Measurements from ENCODE around the gene AP3B1. TPM values are rescaled to one million over a fixed set of nuclear protein-coding genes. Genes with fewer than 3 reads are reported as not detected.

AP3B1 gene
- total RNA-seq, 6 donors from 2014 or later: 25.7 to 66.9 (median 37.8) TPM

DNA sequence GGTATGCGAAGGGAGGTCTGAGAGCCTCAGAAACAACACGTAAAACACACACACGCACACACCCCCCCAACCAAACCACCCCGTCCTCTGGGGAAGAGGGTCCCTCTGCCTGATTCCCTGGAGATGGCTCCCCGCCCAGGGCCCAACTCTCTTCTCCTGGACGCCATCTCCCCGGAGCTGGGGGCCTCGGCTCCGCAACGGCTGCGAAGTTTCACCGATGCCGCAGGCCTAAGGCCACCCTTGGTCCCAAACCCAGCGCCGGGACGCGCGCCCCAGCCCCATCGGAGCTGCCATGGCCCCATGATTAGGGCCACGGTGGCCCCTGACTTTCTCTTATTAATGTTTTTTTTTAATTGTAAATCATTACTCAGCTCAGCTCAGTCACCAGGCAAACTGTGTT is 337.0 kb downstream of the AP3B1 start:
- Histone ChIP-seq H3K4me3 (peak overlapping the region in 1 of 4 donors; percentile 9), H3K9me3 (no peaks in the 10 kb centered on the region), H3K4me1 (peaks cover 0 to 9% (median 2%) of the 10 kb centered on the region in 4 donors), H3K36me3 (no peaks in the 10 kb centered on the region), H3K27me3 (peaks cover 0 to 14% (median 5%) of the 10 kb centered on the region in 4 donors), H3K27ac (no peak overlapping the region)
- DNase-seq (peak in 1 of 2 donors; percentile 73), ATAC-seq (ENCODE audit: low FRiP score in 2 of 2) (no peak)
- TF ChIP-seq EP300 (IDR thresholded peaks at IDR 0.05) (no peak), POLR2AphosphoS5 (IDR thresholded peaks at IDR 0.05) (no peak), POLR2A (IDR thresholded peaks at IDR 0.05) (no peak)
- TF ChIP-seq, protein P1, sequence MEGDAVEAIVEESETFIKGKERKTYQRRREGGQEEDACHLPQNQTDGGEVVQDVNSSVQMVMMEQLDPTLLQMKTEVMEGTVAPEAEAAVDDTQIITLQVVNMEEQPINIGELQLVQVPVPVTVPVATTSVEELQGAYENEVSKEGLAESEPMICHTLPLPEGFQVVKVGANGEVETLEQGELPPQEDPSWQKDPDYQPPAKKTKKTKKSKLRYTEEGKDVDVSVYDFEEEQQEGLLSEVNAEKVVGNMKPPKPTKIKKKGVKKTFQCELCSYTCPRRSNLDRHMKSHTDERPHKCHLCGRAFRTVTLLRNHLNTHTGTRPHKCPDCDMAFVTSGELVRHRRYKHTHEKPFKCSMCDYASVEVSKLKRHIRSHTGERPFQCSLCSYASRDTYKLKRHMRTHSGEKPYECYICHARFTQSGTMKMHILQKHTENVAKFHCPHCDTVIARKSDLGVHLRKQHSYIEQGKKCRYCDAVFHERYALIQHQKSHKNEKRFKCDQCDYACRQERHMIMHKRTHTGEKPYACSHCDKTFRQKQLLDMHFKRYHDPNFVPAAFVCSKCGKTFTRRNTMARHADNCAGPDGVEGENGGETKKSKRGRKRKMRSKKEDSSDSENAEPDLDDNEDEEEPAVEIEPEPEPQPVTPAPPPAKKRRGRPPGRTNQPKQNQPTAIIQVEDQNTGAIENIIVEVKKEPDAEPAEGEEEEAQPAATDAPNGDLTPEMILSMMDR (IDR thresholded peaks at IDR 0.05): no peak
- WGBS, 2 donors: 36 to 55% methylated on average over 18 to 20 of the region's 20 CpGs

DNA sequence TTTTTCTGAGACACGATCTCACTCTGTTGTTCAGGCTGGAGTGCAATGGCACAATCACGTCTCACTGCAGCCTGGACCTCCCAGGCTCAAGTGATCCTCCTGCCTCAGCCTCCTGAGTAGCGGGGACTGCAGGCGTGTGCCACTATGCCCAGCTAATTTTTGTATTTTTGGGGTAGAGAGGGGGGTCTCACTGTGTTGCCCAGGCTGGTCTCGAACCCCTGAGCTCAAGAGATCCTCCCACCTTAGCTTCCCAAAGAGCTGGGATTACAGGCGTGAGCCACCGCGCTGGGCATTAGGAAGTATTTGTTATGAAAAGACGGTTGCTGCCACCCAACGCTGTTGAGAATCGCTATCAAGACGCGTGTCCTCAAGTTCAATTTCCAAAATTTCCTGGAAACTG is 337.4 kb downstream of the AP3B1 start:
- H3K9me3 ChIP-seq: no peaks in the 10 kb centered on the region
- ATAC-seq (ENCODE audit: low FRiP score in 2 of 2) (no peak), DNase-seq (no peak)
- TF ChIP-seq, protein P1 (IDR thresholded peaks at IDR 0.05): no peak
- TF ChIP-seq POLR2A (IDR thresholded peaks at IDR 0.05) (no peak), EP300 (IDR thresholded peaks at IDR 0.05) (no peak), POLR2AphosphoS5 (IDR thresholded peaks at IDR 0.05) (no peak)
- no peak overlapping the region for H3K27ac ChIP-seq
- H3K4me3 ChIP-seq: no peak overlapping the region
- H3K27me3 ChIP-seq: peaks cover 0 to 14% (median 5%) of the 10 kb centered on the region in 4 donors
- H3K36me3 ChIP-seq: no peaks in the 10 kb centered on the region
- 75 to 77% methylated on average over 13 of the region's 13 CpGs for WGBS, 2 donors
- peaks cover 0 to 9% (median 2%) of the 10 kb centered on the region in 4 donors for H3K4me1 ChIP-seq

DNA sequence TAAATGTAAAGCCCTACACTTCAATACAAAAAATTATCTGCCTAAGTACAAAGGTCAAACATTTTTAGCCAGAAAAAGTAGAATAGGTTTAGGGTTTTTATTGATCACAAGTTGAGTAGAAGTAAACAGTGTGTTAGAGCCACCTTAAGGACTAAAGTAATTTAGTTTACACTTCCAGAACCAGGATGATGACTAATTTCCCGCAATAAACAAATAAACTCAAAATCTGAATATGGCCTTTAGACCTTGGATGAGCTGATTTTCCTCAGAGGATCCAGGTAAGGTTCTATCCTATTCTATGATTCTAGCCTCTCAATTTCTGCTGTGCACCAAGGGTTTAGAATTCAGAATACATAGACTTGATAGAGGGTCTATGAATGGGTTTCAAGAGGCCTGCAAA is 338.9 kb downstream of the AP3B1 start:
- ATAC-seq (ENCODE audit: low FRiP score in 2 of 2) (no peak), DNase-seq (no peak)
- H3K36me3 ChIP-seq: no peaks in the 10 kb centered on the region
- H3K4me3 ChIP-seq: no peak overlapping the region
- TF ChIP-seq, protein P1 (IDR thresholded peaks at IDR 0.05): no peak
- TF ChIP-seq EP300 (IDR thresholded peaks at IDR 0.05) (no peak), POLR2AphosphoS5 (IDR thresholded peaks at IDR 0.05) (no peak), POLR2A (IDR thresholded peaks at IDR 0.05) (no peak)
- 0 to 57% methylated on average over 1 of the region's 1 CpG for WGBS, 2 donors
- H3K27ac ChIP-seq: no peak overlapping the region
- H3K9me3 ChIP-seq: no peaks in the 10 kb centered on the region
- peaks cover 0 to 14% (median 5%) of the 10 kb centered on the region in 4 donors for H3K27me3 ChIP-seq
- peaks cover 0 to 9% (median 2%) of the 10 kb centered on the region in 4 donors for H3K4me1 ChIP-seq

DNA sequence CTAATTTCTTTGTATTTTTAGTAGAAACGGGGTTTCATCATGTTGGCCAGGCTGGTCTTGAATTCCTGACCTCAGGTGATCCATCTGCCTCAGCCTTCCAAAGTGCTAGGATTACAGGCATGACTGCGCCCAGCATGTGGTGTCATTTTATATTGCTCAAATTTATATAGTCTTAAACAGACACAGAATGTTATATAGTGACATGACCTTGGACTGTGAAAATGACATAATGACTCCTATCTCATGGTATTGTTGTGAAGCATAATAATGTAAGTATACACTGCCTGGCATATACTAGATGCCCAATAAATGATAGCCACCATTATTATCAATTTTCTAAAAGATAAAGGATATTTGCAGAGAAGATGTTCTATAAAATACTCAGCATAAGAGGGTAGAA is 341.1 kb downstream of the AP3B1 start:
- ATAC-seq (ENCODE audit: low FRiP score in 2 of 2) (no peak), DNase-seq (no peak)
- WGBS, 2 donors: 83 to 84% methylated on average over 2 of the region's 2 CpGs
- Histone ChIP-seq H3K36me3 (no peaks in the 10 kb centered on the region), H3K27ac (peak overlapping the region in 1 of 4 donors; percentile 34), H3K27me3 (peaks cover 0 to 12% (median 5%) of the 10 kb centered on the region in 4 donors), H3K4me3 (no peak overlapping the region), H3K4me1 (peaks cover 0 to 9% (median 2%) of the 10 kb centered on the region in 4 donors), H3K9me3 (no peaks in the 10 kb centered on the region)
- TF ChIP-seq, protein P1 (IDR thresholded peaks at IDR 0.05): no peak
- TF ChIP-seq POLR2A (IDR thresholded peaks at IDR 0.05) (no peak), EP300 (IDR thresholded peaks at IDR 0.05) (no peak), POLR2AphosphoS5 (IDR thresholded peaks at IDR 0.05) (no peak)

DNA sequence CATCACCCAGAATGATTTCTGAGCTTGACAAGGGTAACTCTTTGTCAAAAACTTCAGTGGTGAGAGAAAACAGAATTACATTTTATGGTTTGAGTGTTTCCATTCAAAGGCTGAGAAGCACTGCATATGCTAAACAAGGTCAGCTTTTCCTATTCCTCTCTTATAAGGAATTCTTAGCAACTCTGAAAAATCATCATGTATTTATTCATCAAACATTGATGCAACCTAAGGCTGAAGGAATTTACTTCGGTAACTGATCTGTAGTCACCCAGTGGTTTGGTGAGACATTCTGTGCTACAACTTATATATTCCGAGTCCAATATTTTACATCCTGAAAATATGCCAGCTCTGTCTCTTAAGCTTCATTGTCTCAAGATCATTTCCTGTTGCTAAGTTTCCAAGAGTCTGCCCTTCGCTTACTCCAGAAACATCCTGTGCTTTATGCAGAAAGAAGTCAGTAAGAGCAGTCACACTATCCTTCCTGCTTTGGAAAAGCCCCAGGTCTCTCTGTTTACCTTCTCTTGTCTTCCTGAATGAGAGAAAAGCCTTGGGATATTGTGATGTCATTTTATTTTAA is 341.8 kb downstream of the AP3B1 start:
- no peak for ATAC-seq (ENCODE audit: low FRiP score in 2 of 2)
- TF ChIP-seq, protein P1 (IDR thresholded peaks at IDR 0.05): no peak
- no peak for TF ChIP-seq POLR2AphosphoS5 (IDR thresholded peaks at IDR 0.05)
- no peak for TF ChIP-seq POLR2A (IDR thresholded peaks at IDR 0.05)
- no peak for TF ChIP-seq EP300 (IDR thresholded peaks at IDR 0.05)

More for the DNA sequence above, 341.8 kb downstream of the AP3B1 start:
- no peaks in the 10 kb centered on the region for H3K9me3 ChIP-seq
- H3K27ac ChIP-seq: peak overlapping the region in 2 of 4 donors; percentile 23 to 34
- DNase-seq: no peak
- H3K27me3 ChIP-seq: peaks cover 0 to 6% (median under 1%) of the 10 kb centered on the region in 4 donors
- H3K36me3 ChIP-seq: no peaks in the 10 kb centered on the region
- 51 to 61% methylated on average over 3 of the region's 3 CpGs for WGBS, 2 donors
- peaks cover 0 to 3% (median 1%) of the 10 kb centered on the region in 4 donors for H3K4me1 ChIP-seq
- H3K4me3 ChIP-seq: no peak overlapping the region

All from upper lobe of left lung (tissue), 6 donors.